ENCODE data around the gene SUGCT. TPM values are rescaled to one million over a fixed set of nuclear protein-coding genes. Genes with fewer than 3 reads are reported as not detected.

The SUGCT gene
- polyA plus RNA-seq, 1 of the 3 experiments (the other 2 are of a cell fraction), result 53.7 TPM

DNA sequence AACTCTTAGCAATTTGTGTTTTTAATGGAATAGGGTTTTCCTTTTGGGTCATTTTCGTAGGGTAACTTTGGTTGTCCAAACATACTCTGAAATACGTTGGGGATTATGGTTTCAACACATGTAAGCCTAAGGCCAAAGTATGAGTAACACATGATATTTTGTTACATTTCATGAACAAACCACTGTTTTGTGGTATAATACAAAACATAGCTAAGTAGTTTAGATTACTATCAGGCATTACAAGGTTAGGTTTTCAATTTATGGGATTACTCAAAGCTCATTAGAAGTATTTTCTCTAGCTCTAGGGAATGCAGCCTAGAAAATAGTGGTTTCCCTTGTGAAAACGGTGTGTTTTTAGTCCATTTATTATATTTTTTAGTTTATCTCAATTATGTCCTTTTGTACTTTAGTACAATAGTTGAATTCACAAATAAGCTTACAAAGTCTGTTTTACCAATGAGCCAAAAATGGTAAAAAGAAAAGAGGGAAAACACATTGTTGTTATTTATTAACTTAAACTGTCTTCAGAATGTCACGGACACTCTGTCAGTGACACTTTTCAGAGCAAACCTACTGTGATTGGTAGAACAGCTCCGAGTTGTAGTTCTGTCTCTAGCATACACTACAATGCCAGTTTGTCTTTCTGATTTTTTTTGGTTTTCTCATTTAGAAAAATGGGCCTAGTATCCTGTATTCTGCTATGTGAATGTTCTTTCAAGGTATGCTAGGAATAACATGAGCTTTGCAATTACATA is 473.7 kb downstream of the SUGCT start (continued):
- TF ChIP-seq, protein P1, sequence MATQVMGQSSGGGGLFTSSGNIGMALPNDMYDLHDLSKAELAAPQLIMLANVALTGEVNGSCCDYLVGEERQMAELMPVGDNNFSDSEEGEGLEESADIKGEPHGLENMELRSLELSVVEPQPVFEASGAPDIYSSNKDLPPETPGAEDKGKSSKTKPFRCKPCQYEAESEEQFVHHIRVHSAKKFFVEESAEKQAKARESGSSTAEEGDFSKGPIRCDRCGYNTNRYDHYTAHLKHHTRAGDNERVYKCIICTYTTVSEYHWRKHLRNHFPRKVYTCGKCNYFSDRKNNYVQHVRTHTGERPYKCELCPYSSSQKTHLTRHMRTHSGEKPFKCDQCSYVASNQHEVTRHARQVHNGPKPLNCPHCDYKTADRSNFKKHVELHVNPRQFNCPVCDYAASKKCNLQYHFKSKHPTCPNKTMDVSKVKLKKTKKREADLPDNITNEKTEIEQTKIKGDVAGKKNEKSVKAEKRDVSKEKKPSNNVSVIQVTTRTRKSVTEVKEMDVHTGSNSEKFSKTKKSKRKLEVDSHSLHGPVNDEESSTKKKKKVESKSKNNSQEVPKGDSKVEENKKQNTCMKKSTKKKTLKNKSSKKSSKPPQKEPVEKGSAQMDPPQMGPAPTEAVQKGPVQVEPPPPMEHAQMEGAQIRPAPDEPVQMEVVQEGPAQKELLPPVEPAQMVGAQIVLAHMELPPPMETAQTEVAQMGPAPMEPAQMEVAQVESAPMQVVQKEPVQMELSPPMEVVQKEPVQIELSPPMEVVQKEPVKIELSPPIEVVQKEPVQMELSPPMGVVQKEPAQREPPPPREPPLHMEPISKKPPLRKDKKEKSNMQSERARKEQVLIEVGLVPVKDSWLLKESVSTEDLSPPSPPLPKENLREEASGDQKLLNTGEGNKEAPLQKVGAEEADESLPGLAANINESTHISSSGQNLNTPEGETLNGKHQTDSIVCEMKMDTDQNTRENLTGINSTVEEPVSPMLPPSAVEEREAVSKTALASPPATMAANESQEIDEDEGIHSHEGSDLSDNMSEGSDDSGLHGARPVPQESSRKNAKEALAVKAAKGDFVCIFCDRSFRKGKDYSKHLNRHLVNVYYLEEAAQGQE (IDR thresholded peaks at IDR 0.05; ENCODE audit: low read depth, low read length), result no peak
- TF ChIP-seq, protein P2, sequence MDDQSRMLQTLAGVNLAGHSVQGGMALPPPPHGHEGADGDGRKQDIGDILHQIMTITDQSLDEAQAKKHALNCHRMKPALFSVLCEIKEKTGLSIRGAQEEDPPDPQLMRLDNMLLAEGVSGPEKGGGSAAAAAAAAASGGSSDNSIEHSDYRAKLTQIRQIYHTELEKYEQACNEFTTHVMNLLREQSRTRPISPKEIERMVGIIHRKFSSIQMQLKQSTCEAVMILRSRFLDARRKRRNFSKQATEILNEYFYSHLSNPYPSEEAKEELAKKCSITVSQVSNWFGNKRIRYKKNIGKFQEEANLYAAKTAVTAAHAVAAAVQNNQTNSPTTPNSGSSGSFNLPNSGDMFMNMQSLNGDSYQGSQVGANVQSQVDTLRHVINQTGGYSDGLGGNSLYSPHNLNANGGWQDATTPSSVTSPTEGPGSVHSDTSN (IDR thresholded peaks at IDR 0.05), result no peak
- TF ChIP-seq, protein P3, sequence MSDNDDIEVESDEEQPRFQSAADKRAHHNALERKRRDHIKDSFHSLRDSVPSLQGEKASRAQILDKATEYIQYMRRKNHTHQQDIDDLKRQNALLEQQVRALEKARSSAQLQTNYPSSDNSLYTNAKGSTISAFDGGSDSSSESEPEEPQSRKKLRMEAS (IDR thresholded peaks at IDR 0.05; ENCODE audit: low read depth), result no peak
- TF ChIP-seq FOSL2 (IDR thresholded peaks at IDR 0.05; ENCODE audit: borderline replicate concordance, low read depth) (no peak), FOXM1 (IDR thresholded peaks at IDR 0.05; ENCODE audit: low read depth) (no peak), TAF1 (IDR thresholded peaks at IDR 0.05; ENCODE audit: borderline replicate concordance, low read depth, low read length) (no peak)

DNA sequence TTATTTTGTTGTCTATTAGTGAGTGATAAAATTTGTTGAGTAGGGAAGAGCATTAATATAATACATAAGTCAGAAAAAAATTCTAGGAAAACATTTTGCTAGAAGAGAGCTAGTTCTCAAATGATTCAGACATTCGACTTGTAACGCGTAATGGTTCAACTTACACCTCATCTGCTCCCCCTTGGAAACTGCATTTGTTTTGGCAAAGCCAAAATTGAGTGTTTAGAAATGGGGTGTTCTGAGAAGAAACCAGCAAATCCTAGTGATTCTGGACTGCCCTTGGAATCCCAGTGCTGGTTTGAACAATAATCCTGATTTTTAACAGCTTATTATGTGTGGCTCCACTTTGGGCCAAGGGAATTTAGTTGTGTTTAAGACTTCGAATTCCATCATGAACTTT is 475.7 kb downstream of the SUGCT start:
- no peak overlapping the region for H3K4me2 ChIP-seq
- peaks cover 0 to 46% of the 10 kb centered on the region in 2 experiments for H3K36me3 ChIP-seq (replicated peaks in 1 of 2; ENCODE audit: control insufficient read depth in 1 of 2, insufficient read depth in 2 of 2, low read length in 1 of 2)
- no peaks in the 10 kb centered on the region for H4K20me1 ChIP-seq (ENCODE audit: insufficient read depth)
- peaks cover 0 to 10% of the 10 kb centered on the region in 2 experiments; a peak in 2 of 4 replicates for H3K4me1 ChIP-seq (ENCODE audit: control insufficient read depth in 1 of 2, insufficient read depth in 2 of 2, low read depth in 1 of 2, low read length in 1 of 2)
- 95% methylated on average over 4 of the region's 4 CpGs for WGBS (ENCODE audit: low lambda C conversion rate)
- H3K9me3 ChIP-seq, result no peaks in the 10 kb centered on the region
- H3K27me3 ChIP-seq (ENCODE audit: insufficient read depth), result no peaks in the 10 kb centered on the region
- H3F3A ChIP-seq (replicated peaks; ENCODE audit: insufficient read depth), result peaks cover 4% of the 10 kb centered on the region
- DNase-seq, result no peak
- peaks cover 47% of the 10 kb centered on the region; the same call in 1 of the 2 replicates for H3K79me2 ChIP-seq (ENCODE audit: insufficient read depth)
- no peak overlapping the region for H3K9ac ChIP-seq
- CTCF ChIA-PET, result interaction anchor here (0.8 to 2.2 kb wide), 5 partner anchors 12 to 1086 kb away, joined by 3 to 5 read pairs (median 3); no protein-coding TSS in a partner anchor
- H3K4me3 ChIP-seq (ENCODE audit: low read depth in 2 of 2, low read length in 1 of 2), result no peak overlapping the region
- POLR2A ChIA-PET, result no interaction called here
- no peak overlapping the region for H2AFZ ChIP-seq (ENCODE audit: low read depth)
- no peaks in the 10 kb centered on the region for H3K9me2 ChIP-seq
- TF ChIP-seq, protein P4, sequence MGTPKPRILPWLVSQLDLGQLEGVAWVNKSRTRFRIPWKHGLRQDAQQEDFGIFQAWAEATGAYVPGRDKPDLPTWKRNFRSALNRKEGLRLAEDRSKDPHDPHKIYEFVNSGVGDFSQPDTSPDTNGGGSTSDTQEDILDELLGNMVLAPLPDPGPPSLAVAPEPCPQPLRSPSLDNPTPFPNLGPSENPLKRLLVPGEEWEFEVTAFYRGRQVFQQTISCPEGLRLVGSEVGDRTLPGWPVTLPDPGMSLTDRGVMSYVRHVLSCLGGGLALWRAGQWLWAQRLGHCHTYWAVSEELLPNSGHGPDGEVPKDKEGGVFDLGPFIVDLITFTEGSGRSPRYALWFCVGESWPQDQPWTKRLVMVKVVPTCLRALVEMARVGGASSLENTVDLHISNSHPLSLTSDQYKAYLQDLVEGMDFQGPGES (IDR thresholded peaks at IDR 0.05; ENCODE audit: low read depth, low read length), result no peak
- no peak for TF ChIP-seq NFIC (IDR thresholded peaks at IDR 0.05; ENCODE audit: borderline replicate concordance)
- TF ChIP-seq EZH2phosphoT487 (IDR thresholded peaks at IDR 0.05; ENCODE audit: borderline replicate concordance, low read depth), result no peak
- TF ChIP-seq, protein P5, sequence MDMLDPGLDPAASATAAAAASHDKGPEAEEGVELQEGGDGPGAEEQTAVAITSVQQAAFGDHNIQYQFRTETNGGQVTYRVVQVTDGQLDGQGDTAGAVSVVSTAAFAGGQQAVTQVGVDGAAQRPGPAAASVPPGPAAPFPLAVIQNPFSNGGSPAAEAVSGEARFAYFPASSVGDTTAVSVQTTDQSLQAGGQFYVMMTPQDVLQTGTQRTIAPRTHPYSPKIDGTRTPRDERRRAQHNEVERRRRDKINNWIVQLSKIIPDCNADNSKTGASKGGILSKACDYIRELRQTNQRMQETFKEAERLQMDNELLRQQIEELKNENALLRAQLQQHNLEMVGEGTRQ (IDR thresholded peaks at IDR 0.05; ENCODE audit: borderline replicate concordance, low read depth, low read length), result no peak
- TF ChIP-seq GABPA (IDR thresholded peaks at IDR 0.05; ENCODE audit: low read depth), result no peak
- no peak for TF ChIP-seq TEAD4 (IDR thresholded peaks at IDR 0.05; ENCODE audit: borderline replicate concordance, insufficient read depth)
- no peak for TF ChIP-seq FOXM1 (IDR thresholded peaks at IDR 0.05; ENCODE audit: low read depth)
- no peak overlapping the region; a peak in 1 of 4 replicates for H3K27ac ChIP-seq (ENCODE audit: low read depth in 2 of 2, low read length in 1 of 2)

All from SK-N-SH (cell line).